PC-3 (cell line): ENCODE measurements around the gene ADAT3.

Experiments used
- CTCF ChIP-seq: fragments of 300-600 bp; sonication (generic); conservative IDR thresholded peaks from 2 replicates; pipeline ENCODE4 v1.5.1; 2017; ENCODE audit warnings: antibody characterized with exemption, low read depth, mild to moderate bottlenecking, low read length
- EZH2 ChIP-seq: fragments of 300-600 bp; sonication (generic); IDR thresholded peaks from one replicate; pipeline ENCODE4 v1.6.1; 2017; ENCODE audit warnings: antibody characterized with exemption, mild to moderate bottlenecking, low read length; ENCODE audit not compliant: unreplicated experiment

GRCh38 chr19:1931445-1931844 is 26.2 kb downstream of the ADAT3 start:
- TF ChIP-seq CTCF (no peak), EZH2 (no peak)
